WTC11 (cell line): ENCODE data around the gene ITIH5.

Experiments used
- ATF2 ChIP-seq: sonication (generic); formaldehyde crosslinking; IDR thresholded peaks from 2 replicates; pipeline ENCODE4 v1.8.1; 2022; ENCODE audit warnings: low read depth, missing genetic modification reagents, borderline replicate concordance
- CREB1 ChIP-seq: sonication (generic); formaldehyde crosslinking; IDR thresholded peaks from 2 replicates; pipeline ENCODE4 v1.8.0; 2023; ENCODE audit warnings: mild to moderate bottlenecking, missing genetic modification reagents
- CTCF ChIP-seq: fragments of 200-600 bp; IDR thresholded peaks from 2 replicates; pipeline ENCODE4 v1.8.0; 2022; ENCODE audit warnings: antibody characterized with exemption
- E2F4 ChIP-seq: sonication (generic); formaldehyde crosslinking; IDR thresholded peaks from 2 replicates; pipeline ENCODE4 v1.8.1; 2022; ENCODE audit warnings: low read depth, mild to moderate bottlenecking, moderate library complexity, missing genetic modification reagents, borderline replicate concordance
- ELF4 ChIP-seq: sonication (generic); formaldehyde crosslinking; IDR thresholded peaks from 2 replicates; pipeline ENCODE4 v1.8.1; 2022; ENCODE audit warnings: low read depth, mild to moderate bottlenecking, moderate library complexity, missing genetic modification reagents
- ETV6 ChIP-seq: sonication (generic); formaldehyde crosslinking; IDR thresholded peaks from 2 replicates; pipeline ENCODE4 v1.8.1; 2022; ENCODE audit warnings: mild to moderate bottlenecking, missing genetic modification reagents
- IRF1 ChIP-seq: sonication (generic); formaldehyde crosslinking; IDR thresholded peaks from 2 replicates; pipeline ENCODE4 v1.8.0; 2023; ENCODE audit warnings: missing genetic modification reagents
- JUN ChIP-seq: sonication (generic); formaldehyde crosslinking; IDR thresholded peaks from 2 replicates; pipeline ENCODE4 v1.8.0; 2023; ENCODE audit warnings: mild to moderate bottlenecking, missing genetic modification reagents
- MAX ChIP-seq: sonication (generic); formaldehyde crosslinking; IDR thresholded peaks from 2 replicates; pipeline ENCODE4 v1.8.0; 2022; ENCODE audit warnings: mild to moderate bottlenecking, missing genetic modification reagents
- NFYB ChIP-seq: sonication (generic); formaldehyde crosslinking; conservative IDR thresholded peaks from 2 replicates; pipeline ENCODE4 v1.8.0; 2022; ENCODE audit warnings: low read depth, missing genetic modification reagents
- TEAD1 ChIP-seq: sonication (generic); formaldehyde crosslinking; IDR thresholded peaks from 2 replicates; pipeline ENCODE4 v1.8.0; 2022; ENCODE audit warnings: mild to moderate bottlenecking, missing genetic modification reagents
- TEAD4 ChIP-seq: sonication (generic); formaldehyde crosslinking; IDR thresholded peaks from 2 replicates; pipeline ENCODE4 v1.8.0; 2022; ENCODE audit warnings: mild to moderate bottlenecking, missing genetic modification reagents
- USF2 ChIP-seq: sonication (generic); formaldehyde crosslinking; IDR thresholded peaks from 2 replicates; pipeline ENCODE4 v1.8.1; 2023; ENCODE audit warnings: mild to moderate bottlenecking, missing genetic modification reagents, moderate library complexity
- ZNF138 ChIP-seq: sonication (generic); formaldehyde crosslinking; conservative IDR thresholded peaks from 2 replicates; pipeline ENCODE4 v1.8.1; 2022; ENCODE audit warnings: mild to moderate bottlenecking, moderate library complexity, missing genetic modification reagents

GRCh38 chr10:7608001-7608400 lies 58.8 kb downstream of the ITIH5 start:
- no peak for TF ChIP-seq CTCF
- TF ChIP-seq CREB1 (CRISPR knock-in tag): no peak
- no peak for TF ChIP-seq TEAD4
- TF ChIP-seq ELF4 (CRISPR knock-in tag): no peak
- TF ChIP-seq MAX (CRISPR knock-in tag): no peak
- TF ChIP-seq ATF2 (CRISPR knock-in tag): no peak
- TF ChIP-seq ZNF138: no peak
- TF ChIP-seq TEAD1 (CRISPR knock-in tag): no peak
- TF ChIP-seq NFYB (CRISPR knock-in tag): no peak
- TF ChIP-seq IRF1 (CRISPR knock-in tag): no peak
- no peak for TF ChIP-seq ETV6 (CRISPR knock-in tag)
- no peak for TF ChIP-seq USF2 (CRISPR knock-in tag)
- no peak for TF ChIP-seq E2F4
- no peak for TF ChIP-seq JUN (CRISPR knock-in tag)
